Ascending aorta (tissue), 2 donors: Measurements from ENCODE around the gene PNP. TPM values are rescaled to one million over a fixed set of nuclear protein-coding genes. Genes with fewer than 3 reads are reported as not detected.

Source experiments
- DNase-seq, 2 donors: peaks; one replicate each; pipeline ENCODE4 v3.0.0-alpha.2; 2019; ENCODE audit warnings: low spot score in 2 of 2
- H3K27ac ChIP-seq, 2 donors: fragments of 200-600 bp; sonication (generic); one replicate each; pipeline ENCODE4 v1.5.1; 2016 to 2017; ENCODE audit warnings: mild to moderate bottlenecking in 1 of 2
- H3K27me3 ChIP-seq: fragments of 200-600 bp; sonication (generic); one replicate; pipeline ENCODE4 v1.5.1; 2017
- H3K36me3 ChIP-seq, 2 donors: fragments of 200-600 bp; sonication (generic); one replicate each; pipeline ENCODE4 v1.5.1; 2016
- H3K4me1 ChIP-seq, 2 donors: fragments of 200-600 bp; sonication (generic); one replicate each; pipeline ENCODE4 v1.5.1; 2016 to 2017; ENCODE audit warnings: mild to moderate bottlenecking in 1 of 2
- H3K4me3 ChIP-seq, 2 donors: fragments of 200-600 bp; sonication (generic); one replicate each; pipeline ENCODE4 v1.5.1; 2016 to 2017; ENCODE audit warnings: mild to moderate bottlenecking in 1 of 2
- H3K9me3 ChIP-seq, 2 donors: fragments of 200-600 bp; sonication (generic); one replicate each; pipeline ENCODE4 v1.5.1; 2016
- CTCF ChIP-seq, 3 experiments: fragments of 200-600 bp in 2 of 3; fragments of 450-650 bp in 1 of 3; sonication (generic) in 2 of 3; IDR thresholded peaks; one replicate each; pipeline ENCODE4 v1.5.1; 2016 to 2019; ENCODE audit warnings: antibody characterized with exemption in 3 of 3, mild to moderate bottlenecking in 1 of 3, moderate library complexity in 1 of 3
- intact Hi-C: fragments of 100-400 bp; cut with DNase I; formaldehyde crosslinking; loops from one replicate; pipeline ENCODE4 v1.15.1; 2023
- total RNA-seq: library from RNA; depleted of rRNA; stranded (reverse); fragments of >200 nt; gene quantifications from one replicate; pipeline ENCODE4 v1.1.0, GENCODE V29; 2016

PNP gene
- total RNA-seq, 1 donor from 2014 or later: 62.7 TPM

- peak within 1 kb of the TSS; percentile 91 to 92 for H3K27ac ChIP-seq
- H3K4me1 ChIP-seq: peaks cover 7 to 14% of the 10 kb centered on the region in 2 donors
- no peaks in the 10 kb centered on the region for H3K9me3 ChIP-seq
- peak within 1 kb of the TSS; percentile 89 to 98 for H3K4me3 ChIP-seq
- TF ChIP-seq CTCF (IDR thresholded peaks at IDR 0.05): no peak
- no peaks in the 10 kb centered on the region for H3K27me3 ChIP-seq
- peak; percentile 100 for DNase-seq
- H3K36me3 ChIP-seq: peaks cover 29 to 36% of the 10 kb centered on the region in 2 donors
- intact Hi-C loops: loop anchor here (1.0 to 5.0 kb wide), 3 partner anchors 8 to 631 kb away; partner anchors contain the start of genes PNP and RNASE4
These were observed 7.7 kb upstream of the PNP start, which contains the start of gene PIP4P1 for GRCh38 chr14:20461225-20462141. PIP4P1 (minus strand) TSS chr14:20461434; CDS start chr14:20461325, 109 bp downstream.

GRCh38 chr14:20468764-20469241, 403 bp upstream of the PNP start:
- TF ChIP-seq CTCF (IDR thresholded peaks at IDR 0.05): no peak
- peak in 1 of 2 donors; percentile 66 for DNase-seq

GRCh38 chr14:20469890-20470602, 840 bp downstream of the PNP start:
- Histone ChIP-seq H3K36me3 (peaks cover 22% of the 10 kb centered on the region in 2 donors), H3K27me3 (no peaks in the 10 kb centered on the region), H3K9me3 (no peaks in the 10 kb centered on the region), H3K4me3 (peak overlapping the region; percentile 90 to 91), H3K27ac (peak overlapping the region; percentile 94 to 96), H3K4me1 (peaks cover 0 to 12% of the 10 kb centered on the region in 2 donors)
- no peak for TF ChIP-seq CTCF (IDR thresholded peaks at IDR 0.05)
- peak; percentile 33 to 85 for DNase-seq
- intact Hi-C loops: loop anchor here (1.0 to 2.0 kb wide), 3 partner anchors 9 to 127 kb away; partner anchors contain the start of genes APEX1, OSGEP, PARP2 and PIP4P1

More at GRCh38 chr14:20468764-20469241, 403 bp upstream of the PNP start:
- H3K4me3 ChIP-seq: peak overlapping the region; percentile 90 to 91
- intact Hi-C loops: loop anchor here (1.0 to 2.0 kb wide), 3 partner anchors 8 to 126 kb away; partner anchors contain the start of genes APEX1, OSGEP, PARP2 and PIP4P1
- no peaks in the 10 kb centered on the region for H3K27me3 ChIP-seq
- H3K9me3 ChIP-seq: no peaks in the 10 kb centered on the region
- H3K4me1 ChIP-seq: peaks cover 0 to 12% of the 10 kb centered on the region in 2 donors
- peak overlapping the region; percentile 94 to 96 for H3K27ac ChIP-seq
- peaks cover 10 to 15% of the 10 kb centered on the region in 2 donors for H3K36me3 ChIP-seq

GRCh38 chr14:20470603-20470901, 1.3 kb downstream of the PNP start:
- H3K4me3 ChIP-seq: peak overlapping the region; percentile 90 to 91
- TF ChIP-seq CTCF (IDR thresholded peaks at IDR 0.05): no peak
- peaks cover 27% of the 10 kb centered on the region in 2 donors for H3K36me3 ChIP-seq
- peak overlapping the region; percentile 94 to 96 for H3K27ac ChIP-seq
- intact Hi-C loops: no loop called here
- no peaks in the 10 kb centered on the region for H3K27me3 ChIP-seq
- H3K9me3 ChIP-seq: no peaks in the 10 kb centered on the region
- peaks cover 0 to 12% of the 10 kb centered on the region in 2 donors for H3K4me1 ChIP-seq
- no peak for DNase-seq

- no peak for DNase-seq
- Histone ChIP-seq H3K4me1 (peaks cover 2 to 12% of the 10 kb centered on the region in 2 donors), H3K9me3 (no peaks in the 10 kb centered on the region), H3K36me3 (peaks cover 39 to 41% of the 10 kb centered on the region in 2 donors), H3K27ac (no peak overlapping the region), H3K4me3 (no peak overlapping the region), H3K27me3 (no peaks in the 10 kb centered on the region)
- intact Hi-C loops: no loop called here
- no peak for TF ChIP-seq CTCF (IDR thresholded peaks at IDR 0.05)
These were observed 3.4 kb downstream of the PNP start for GRCh38 chr14:20472536-20473169.
